Tibial nerve (tissue), 3 donors: ENCODE data around the gene PARD3B.

Source experiments
- CTCF ChIP-seq, 5 experiments: fragments of 200-600 bp in 3 of 5; fragments of 450-650 bp in 2 of 5; sonication (generic) in 3 of 5; IDR thresholded peaks; one replicate each; pipeline ENCODE4 v1.5.1; 2016 to 2019; ENCODE audit warnings: antibody characterized with exemption in 5 of 5, mild to moderate bottlenecking in 3 of 5, moderate library complexity in 2 of 5
- POLR2A ChIP-seq, 2 donors: fragments of 450-650 bp; IDR thresholded peaks; one replicate each; pipeline ENCODE4 v1.6.1; 2017; ENCODE audit warnings: antibody characterized with exemption in 2 of 2, mild to moderate bottlenecking in 2 of 2, moderate library complexity in 2 of 2

- TF ChIP-seq CTCF (IDR thresholded peaks at IDR 0.05) (no peak), POLR2A (IDR thresholded peaks at IDR 0.05) (no peak)
Observed at GRCh38 chr2:204923957-204924356, 378.7 kb downstream of the PARD3B start.
